Neural cell (in vitro differentiated cells): ENCODE data around the gene TMEM134.

Experiments used
- EP300 ChIP-seq: fragments of 450-650 bp; conservative IDR thresholded peaks from 2 replicates; pipeline ENCODE4 v1.6.1; 2014; ENCODE audit warnings: antibody characterized with exemption, mild to moderate bottlenecking, moderate library complexity; ENCODE audit not compliant: poor library complexity, severe bottlenecking
- EZH2 ChIP-seq: fragments of 200-600, 300-800 bp; shearing (Covaris generic), sonication (generic); IDR thresholded peaks from 2 replicates; pipeline ENCODE4 v1.6.1; 2014; ENCODE audit warnings: antibody characterized with exemption, low read length, borderline replicate concordance, mild to moderate bottlenecking; ENCODE audit not compliant: insufficient read depth, poor library complexity, severe bottlenecking
- MXI1 ChIP-seq: fragments of 450-650 bp; conservative IDR thresholded peaks from 2 replicates; pipeline ENCODE4 v1.6.1; 2014; ENCODE audit warnings: antibody characterized with exemption, mild to moderate bottlenecking; ENCODE audit not compliant: poor library complexity, severe bottlenecking
- POLR2AphosphoS5 ChIP-seq: IDR thresholded peaks from 2 replicates; pipeline ENCODE4 v1.6.1; 2012
- RAD21 ChIP-seq: fragments of 450-650 bp; conservative IDR thresholded peaks from 2 replicates; pipeline ENCODE4 v1.6.1; 2014; ENCODE audit warnings: antibody characterized with exemption, mild to moderate bottlenecking, moderate library complexity
- SMC3 ChIP-seq: fragments of 450-650 bp; conservative IDR thresholded peaks from 2 replicates; pipeline ENCODE4 v1.6.1; 2014; ENCODE audit warnings: antibody characterized with exemption, mild to moderate bottlenecking, moderate library complexity; ENCODE audit not compliant: poor library complexity
- TAF1 ChIP-seq: IDR thresholded peaks from 2 replicates; pipeline ENCODE4 v1.6.1; 2012; ENCODE audit warnings: low read depth
- TF ChIP-seq, protein P1 (sequence below): fragments of 450-650 bp; IDR thresholded peaks from 2 replicates; pipeline ENCODE4 v1.5.1; 2014; ENCODE audit warnings: antibody characterized with exemption, mild to moderate bottlenecking, moderate library complexity; ENCODE audit not compliant: poor library complexity, severe bottlenecking
- TF ChIP-seq, protein P2 (sequence below): IDR thresholded peaks from 2 replicates; pipeline ENCODE4 v1.6.1; 2012; ENCODE audit warnings: borderline replicate concordance

DNA sequence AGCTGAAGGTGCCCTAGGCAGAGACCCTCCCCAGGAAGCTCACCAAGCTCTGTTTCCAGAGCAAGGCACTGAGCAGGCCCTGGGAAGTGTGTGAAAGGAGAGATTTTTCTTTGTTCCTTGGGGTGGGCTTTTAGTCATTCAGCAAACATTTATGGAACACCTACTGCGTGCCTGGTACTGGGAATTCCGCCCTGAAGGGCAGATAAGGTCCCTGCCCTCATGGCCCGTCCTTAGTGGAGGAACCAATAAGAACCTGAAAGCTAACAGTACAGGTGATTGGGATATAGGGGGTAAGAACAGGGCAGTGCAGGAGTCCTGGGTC lies 3.9 kb downstream of the TMEM134 start:
- TF ChIP-seq, protein P1, sequence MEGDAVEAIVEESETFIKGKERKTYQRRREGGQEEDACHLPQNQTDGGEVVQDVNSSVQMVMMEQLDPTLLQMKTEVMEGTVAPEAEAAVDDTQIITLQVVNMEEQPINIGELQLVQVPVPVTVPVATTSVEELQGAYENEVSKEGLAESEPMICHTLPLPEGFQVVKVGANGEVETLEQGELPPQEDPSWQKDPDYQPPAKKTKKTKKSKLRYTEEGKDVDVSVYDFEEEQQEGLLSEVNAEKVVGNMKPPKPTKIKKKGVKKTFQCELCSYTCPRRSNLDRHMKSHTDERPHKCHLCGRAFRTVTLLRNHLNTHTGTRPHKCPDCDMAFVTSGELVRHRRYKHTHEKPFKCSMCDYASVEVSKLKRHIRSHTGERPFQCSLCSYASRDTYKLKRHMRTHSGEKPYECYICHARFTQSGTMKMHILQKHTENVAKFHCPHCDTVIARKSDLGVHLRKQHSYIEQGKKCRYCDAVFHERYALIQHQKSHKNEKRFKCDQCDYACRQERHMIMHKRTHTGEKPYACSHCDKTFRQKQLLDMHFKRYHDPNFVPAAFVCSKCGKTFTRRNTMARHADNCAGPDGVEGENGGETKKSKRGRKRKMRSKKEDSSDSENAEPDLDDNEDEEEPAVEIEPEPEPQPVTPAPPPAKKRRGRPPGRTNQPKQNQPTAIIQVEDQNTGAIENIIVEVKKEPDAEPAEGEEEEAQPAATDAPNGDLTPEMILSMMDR, result no peak
- TF ChIP-seq SMC3 (no peak), EZH2 (no peak), MXI1 (no peak), POLR2AphosphoS5 (no peak), EP300 (no peak), RAD21 (no peak), TAF1 (no peak)
- TF ChIP-seq, protein P2, sequence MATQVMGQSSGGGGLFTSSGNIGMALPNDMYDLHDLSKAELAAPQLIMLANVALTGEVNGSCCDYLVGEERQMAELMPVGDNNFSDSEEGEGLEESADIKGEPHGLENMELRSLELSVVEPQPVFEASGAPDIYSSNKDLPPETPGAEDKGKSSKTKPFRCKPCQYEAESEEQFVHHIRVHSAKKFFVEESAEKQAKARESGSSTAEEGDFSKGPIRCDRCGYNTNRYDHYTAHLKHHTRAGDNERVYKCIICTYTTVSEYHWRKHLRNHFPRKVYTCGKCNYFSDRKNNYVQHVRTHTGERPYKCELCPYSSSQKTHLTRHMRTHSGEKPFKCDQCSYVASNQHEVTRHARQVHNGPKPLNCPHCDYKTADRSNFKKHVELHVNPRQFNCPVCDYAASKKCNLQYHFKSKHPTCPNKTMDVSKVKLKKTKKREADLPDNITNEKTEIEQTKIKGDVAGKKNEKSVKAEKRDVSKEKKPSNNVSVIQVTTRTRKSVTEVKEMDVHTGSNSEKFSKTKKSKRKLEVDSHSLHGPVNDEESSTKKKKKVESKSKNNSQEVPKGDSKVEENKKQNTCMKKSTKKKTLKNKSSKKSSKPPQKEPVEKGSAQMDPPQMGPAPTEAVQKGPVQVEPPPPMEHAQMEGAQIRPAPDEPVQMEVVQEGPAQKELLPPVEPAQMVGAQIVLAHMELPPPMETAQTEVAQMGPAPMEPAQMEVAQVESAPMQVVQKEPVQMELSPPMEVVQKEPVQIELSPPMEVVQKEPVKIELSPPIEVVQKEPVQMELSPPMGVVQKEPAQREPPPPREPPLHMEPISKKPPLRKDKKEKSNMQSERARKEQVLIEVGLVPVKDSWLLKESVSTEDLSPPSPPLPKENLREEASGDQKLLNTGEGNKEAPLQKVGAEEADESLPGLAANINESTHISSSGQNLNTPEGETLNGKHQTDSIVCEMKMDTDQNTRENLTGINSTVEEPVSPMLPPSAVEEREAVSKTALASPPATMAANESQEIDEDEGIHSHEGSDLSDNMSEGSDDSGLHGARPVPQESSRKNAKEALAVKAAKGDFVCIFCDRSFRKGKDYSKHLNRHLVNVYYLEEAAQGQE, result no peak
